Muscle of back (tissue), 11 donors: Measurements from ENCODE around the gene SUV39H2. TPM values are rescaled to one million over a fixed set of nuclear protein-coding genes. Genes with fewer than 3 reads are reported as not detected.
"Not testable (repeated sequence)": the region's sequence is repeated elsewhere in the genome, so short reads cannot be mapped to it uniquely, and the experiment has no call there.

Experiments
- DNase-seq, 3 donors: peaks; one replicate each; pipeline versions ENCODE4 v3.0.0 to v3.0.0-alpha.2; 2013
- polyA plus RNA-seq, 10 donors: library from polyadenylated mRNA; unstranded; fragments of 120-200 nt; gene quantifications; one replicate each; pipeline ENCODE4 v1.2.1, GENCODE V29; 2013; ENCODE audit not compliant: insufficient read length in 10 of 10

The SUV39H2 gene
- polyA plus RNA-seq, 10 donors = 10.0 to 17.7 (median 13.1) TPM

- DNase-seq = no peak
These were observed 48.2 kb downstream of the SUV39H2 start for GRCh38 chr10:14926722-14927416.

- DNase-seq = no peak
These were observed 51.9 kb downstream of the SUV39H2 start for GRCh38 chr10:14930610-14931009.

GRCh38 chr10:14936584-14936983 lies 57.9 kb downstream of the SUV39H2 start:
- DNase-seq = no peak

- not testable (repeated sequence) for DNase-seq
These were observed 60.3 kb downstream of the SUV39H2 start for GRCh38 chr10:14938971-14939370.

GRCh38 chr10:14942147-14942949 lies 63.7 kb downstream of the SUV39H2 start:
- DNase-seq = not testable (repeated sequence)

- not testable (repeated sequence) for DNase-seq
These were observed 64.3 kb downstream of the SUV39H2 start for GRCh38 chr10:14942950-14943338.

GRCh38 chr10:14945108-14945507 lies 66.4 kb downstream of the SUV39H2 start:
- no peak for DNase-seq

GRCh38 chr10:14947268-14947667 lies 68.6 kb downstream of the SUV39H2 start:
- DNase-seq = no peak

GRCh38 chr10:14949291-14949690 lies 70.6 kb downstream of the SUV39H2 start:
- DNase-seq = no peak

GRCh38 chr10:14952851-14953423 lies 74.3 kb downstream of the SUV39H2 start:
- no peak for DNase-seq

- peak in 1 of 3 donors; percentile 45 for DNase-seq
These were observed 74.8 kb downstream of the SUV39H2 start for GRCh38 chr10:14953424-14954000.

Other genes with a start within 250 kb of the SUV39H2 start
- gene FAM107B, start 104.0 kb upstream of the SUV39H2 start, polyA plus RNA-seq = 10 to 100 TPM; 17.8 to 30.9 (median 23.3) TPM
- 1 to 10 TPM; 1.4 to 5.1 (median 3.4) TPM for gene CDNF, start 40.8 kb upstream of the SUV39H2 start, polyA plus RNA-seq
- gene HSPA14, start 40.6 kb upstream of the SUV39H2 start, polyA plus RNA-seq = 10 to 100 TPM; 11.3 to 19.2 (median 15.0) TPM
- 10 to 100 TPM in 9 of 10 donors, 1 to 10 TPM in 1; 8.6 to 13.4 (median 11.1) TPM for gene MSANTD7, start 40.6 kb upstream of the SUV39H2 start, polyA plus RNA-seq
- 10 to 100 TPM in 2 of 10 donors, 1 to 10 TPM in 8; 5.2 to 11.2 (median 8.3) TPM for gene DCLRE1C, start 75.2 kb downstream of the SUV39H2 start, polyA plus RNA-seq
- 1 to 10 TPM in 1 of 10 donors, under 1 TPM in 7, not detected in 2; 0.29 to 2.1 (median 0.56) TPM for gene MEIG1, start 80.5 kb downstream of the SUV39H2 start, polyA plus RNA-seq
- gene OLAH, start 165.1 kb downstream of the SUV39H2 start, polyA plus RNA-seq = under 1 TPM in 3 of 10 donors, not detected in 7; 0.12 to 0.21 (median 0.16) TPM
- 1 to 10 TPM in 7 of 10 donors, under 1 TPM in 3; 0.77 to 2.5 (median 1.2) TPM for gene ACBD7, start 209.9 kb downstream of the SUV39H2 start, polyA plus RNA-seq
- gene RPP38, start 218.5 kb downstream of the SUV39H2 start, polyA plus RNA-seq = 10 to 100 TPM; 11.1 to 16.3 (median 13.1) TPM